HepG2 (cell line): ENCODE results near the gene CAVIN1. TPM values are rescaled to one million over a fixed set of nuclear protein-coding genes. Genes with fewer than 3 reads are reported as not detected.

Source experiments
- ARNTL ChIP-seq: sonication (generic); formaldehyde crosslinking; IDR thresholded peaks from 2 replicates; pipeline ENCODE4 v1.4.0; 2020; ENCODE audit warnings: mild to moderate bottlenecking, missing genetic modification reagents
- KDM3A ChIP-seq: IDR thresholded peaks from 2 replicates; pipeline ENCODE4 v1.6.1; 2018; ENCODE audit warnings: low read depth, missing compliant biosample characterization
- KMT2A ChIP-seq: sonication (generic); formaldehyde crosslinking; IDR thresholded peaks from 2 replicates; pipeline ENCODE4 v1.4.0; 2020; ENCODE audit warnings: missing genetic modification reagents
- LRRFIP1 ChIP-seq: sonication (generic); formaldehyde crosslinking; conservative IDR thresholded peaks from 2 replicates; pipeline ENCODE4 v1.4.0; 2020; ENCODE audit warnings: missing genetic modification reagents
- NFAT5 ChIP-seq: sonication (generic); formaldehyde crosslinking; IDR thresholded peaks from 2 replicates; pipeline ENCODE4 v1.4.0; 2020; ENCODE audit warnings: missing genetic modification reagents
- RBM39 ChIP-seq: fragments of 200-400 bp; formaldehyde crosslinking; IDR thresholded peaks from one replicate; pipeline ENCODE4 v1.6.1; 2018; ENCODE audit warnings: antibody characterized with exemption, mild to moderate bottlenecking, low read depth, low read length; ENCODE audit not compliant: poor library complexity, severe bottlenecking
- ZBTB7B ChIP-seq: sonication (generic); formaldehyde crosslinking; IDR thresholded peaks from 2 replicates; pipeline ENCODE4 v1.4.0; 2020; ENCODE audit warnings: missing genetic modification reagents
- ZFP41 ChIP-seq: sonication (generic); formaldehyde crosslinking; IDR thresholded peaks from 2 replicates; pipeline ENCODE4 v1.4.0; 2020; ENCODE audit warnings: mild to moderate bottlenecking, missing genetic modification reagents, borderline replicate concordance
- ZNF264 ChIP-seq: sonication (generic); formaldehyde crosslinking; IDR thresholded peaks from 2 replicates; pipeline ENCODE4 v1.4.0; 2020; ENCODE audit warnings: missing genetic modification reagents
- ZXDC ChIP-seq: sonication (generic); formaldehyde crosslinking; IDR thresholded peaks from 2 replicates; pipeline ENCODE4 v1.5.0; 2020; ENCODE audit warnings: mild to moderate bottlenecking, missing genetic modification reagents
- polyA plus RNA-seq, 8 experiments: library from polyadenylated mRNA; depleted of rRNA in 3 of 8; stranded (reverse) in 7 of 8; unstranded in 1 of 8; fragments of >200 nt; fragmentation: Illumina TruSeq in 4 of 8; extraction: Trizol in 4 of 8; gene quantifications; 2 replicates each; pipeline versions ENCODE4 v1.2.1 to v1.2.3, GENCODE V29; 2011 to 2016; ENCODE audit warnings: low read depth in 4 of 8, missing spikeins in 1 of 8, mixed read lengths in 1 of 8; ENCODE audit not compliant: insufficient read depth in 1 of 8
- total RNA-seq, 5 experiments: library from RNA; depleted of rRNA; stranded (reverse); fragments of >200 nt; fragmentation: Illumina TruSeq; extraction: Trizol; gene quantifications; 2 replicates each; pipeline ENCODE4 v1.2.3, GENCODE V29; 2016; ENCODE audit warnings: low read depth in 1 of 5
- TF ChIP-seq, protein P1 (sequence below): sonication (generic); formaldehyde crosslinking; IDR thresholded peaks from 2 replicates; pipeline ENCODE4 v1.5.1; 2020; ENCODE audit warnings: mild to moderate bottlenecking, missing genetic modification reagents, moderate library complexity
- TF ChIP-seq, protein P2 (sequence below): sonication (generic); formaldehyde crosslinking; IDR thresholded peaks from 2 replicates; pipeline ENCODE4 v1.9.0; 2021; ENCODE audit warnings: missing genetic modification reagents, borderline replicate concordance

CAVIN1 gene
- total and polyA plus RNA-seq, 2 of the 13 experiments (the other 11 are each of a cell fraction or from before 2014, with no cell fraction given): 15.9 to 25.5 TPM

GRCh38 chr17:42422958-42423712 lies at the start of gene CAVIN1 (continued):
- TF ChIP-seq ARNTL (CRISPR knock-in tag) (no peak), KDM3A (CRISPR knock-in tag) (peak; percentile 48; the same call in 1 of the 2 replicates), RBM39 (peak; percentile 59), KMT2A (CRISPR knock-in tag) (no peak; the same call in 1 of the 2 replicates), ZBTB7B (CRISPR knock-in tag) (no peak), NFAT5 (CRISPR knock-in tag) (0 out of 2 replicates have a peak, but pooled peaks have one; percentile 80), ZNF264 (no peak), ZXDC (CRISPR knock-in tag) (no peak), ZFP41 (CRISPR knock-in tag) (no peak; the same call in 1 of the 2 replicates), LRRFIP1 (0 out of 2 replicates have a peak, but pooled peaks have one; percentile 54)
- TF ChIP-seq, protein P1, sequence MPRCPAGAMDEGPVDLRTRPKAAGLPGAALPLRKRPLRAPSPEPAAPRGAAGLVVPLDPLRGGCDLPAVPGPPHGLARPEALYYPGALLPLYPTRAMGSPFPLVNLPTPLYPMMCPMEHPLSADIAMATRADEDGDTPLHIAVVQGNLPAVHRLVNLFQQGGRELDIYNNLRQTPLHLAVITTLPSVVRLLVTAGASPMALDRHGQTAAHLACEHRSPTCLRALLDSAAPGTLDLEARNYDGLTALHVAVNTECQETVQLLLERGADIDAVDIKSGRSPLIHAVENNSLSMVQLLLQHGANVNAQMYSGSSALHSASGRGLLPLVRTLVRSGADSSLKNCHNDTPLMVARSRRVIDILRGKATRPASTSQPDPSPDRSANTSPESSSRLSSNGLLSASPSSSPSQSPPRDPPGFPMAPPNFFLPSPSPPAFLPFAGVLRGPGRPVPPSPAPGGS (CRISPR knock-in tag): peak; percentile 34; the same call in 1 of the 2 replicates
- TF ChIP-seq, protein P2, sequence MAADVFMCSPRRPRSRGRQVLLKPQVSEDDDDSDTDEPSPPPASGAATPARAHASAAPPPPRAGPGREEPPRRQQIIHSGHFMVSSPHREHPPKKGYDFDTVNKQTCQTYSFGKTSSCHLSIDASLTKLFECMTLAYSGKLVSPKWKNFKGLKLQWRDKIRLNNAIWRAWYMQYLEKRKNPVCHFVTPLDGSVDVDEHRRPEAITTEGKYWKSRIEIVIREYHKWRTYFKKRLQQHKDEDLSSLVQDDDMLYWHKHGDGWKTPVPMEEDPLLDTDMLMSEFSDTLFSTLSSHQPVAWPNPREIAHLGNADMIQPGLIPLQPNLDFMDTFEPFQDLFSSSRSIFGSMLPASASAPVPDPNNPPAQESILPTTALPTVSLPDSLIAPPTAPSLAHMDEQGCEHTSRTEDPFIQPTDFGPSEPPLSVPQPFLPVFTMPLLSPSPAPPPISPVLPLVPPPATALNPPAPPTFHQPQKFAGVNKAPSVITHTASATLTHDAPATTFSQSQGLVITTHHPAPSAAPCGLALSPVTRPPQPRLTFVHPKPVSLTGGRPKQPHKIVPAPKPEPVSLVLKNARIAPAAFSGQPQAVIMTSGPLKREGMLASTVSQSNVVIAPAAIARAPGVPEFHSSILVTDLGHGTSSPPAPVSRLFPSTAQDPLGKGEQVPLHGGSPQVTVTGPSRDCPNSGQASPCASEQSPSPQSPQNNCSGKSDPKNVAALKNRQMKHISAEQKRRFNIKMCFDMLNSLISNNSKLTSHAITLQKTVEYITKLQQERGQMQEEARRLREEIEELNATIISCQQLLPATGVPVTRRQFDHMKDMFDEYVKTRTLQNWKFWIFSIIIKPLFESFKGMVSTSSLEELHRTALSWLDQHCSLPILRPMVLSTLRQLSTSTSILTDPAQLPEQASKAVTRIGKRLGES (CRISPR knock-in tag): no peak
